Measurements from ENCODE around the gene OTUB2.

The OTUB2 gene

DNA sequence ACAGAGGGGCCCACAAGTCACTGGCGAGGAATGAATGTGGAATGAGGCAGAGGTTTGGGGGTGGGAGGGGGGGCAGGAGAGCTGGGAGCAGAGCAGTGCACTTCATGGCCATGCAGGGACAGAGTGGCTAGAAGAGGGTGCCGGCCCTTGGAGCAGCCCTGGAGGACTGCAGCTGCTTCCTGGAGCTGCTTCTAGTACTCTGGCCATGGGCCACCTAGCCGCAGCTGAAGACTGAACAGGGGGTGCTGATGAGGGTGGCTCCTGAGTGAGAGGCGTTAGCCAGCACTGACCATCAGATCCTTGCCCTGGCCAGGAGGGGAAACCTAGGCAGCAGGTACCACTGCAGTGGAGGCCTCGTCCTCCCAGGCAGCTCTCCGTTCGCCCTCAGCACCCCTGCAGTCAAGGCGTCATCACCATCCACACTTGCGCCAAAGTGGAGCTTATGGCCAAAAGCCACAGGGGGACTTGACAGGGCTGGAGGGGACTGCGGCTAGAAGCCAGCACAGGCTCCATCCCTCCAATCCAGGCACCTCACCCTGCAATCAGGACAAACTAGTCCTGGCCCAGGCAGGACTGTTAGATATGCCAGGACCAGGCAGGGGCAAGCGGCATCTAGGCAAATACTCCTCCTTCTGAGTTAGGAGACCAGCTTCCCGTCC is 16.4 kb downstream of the OTUB2 start:
- no peak for DNase-seq

DNA sequence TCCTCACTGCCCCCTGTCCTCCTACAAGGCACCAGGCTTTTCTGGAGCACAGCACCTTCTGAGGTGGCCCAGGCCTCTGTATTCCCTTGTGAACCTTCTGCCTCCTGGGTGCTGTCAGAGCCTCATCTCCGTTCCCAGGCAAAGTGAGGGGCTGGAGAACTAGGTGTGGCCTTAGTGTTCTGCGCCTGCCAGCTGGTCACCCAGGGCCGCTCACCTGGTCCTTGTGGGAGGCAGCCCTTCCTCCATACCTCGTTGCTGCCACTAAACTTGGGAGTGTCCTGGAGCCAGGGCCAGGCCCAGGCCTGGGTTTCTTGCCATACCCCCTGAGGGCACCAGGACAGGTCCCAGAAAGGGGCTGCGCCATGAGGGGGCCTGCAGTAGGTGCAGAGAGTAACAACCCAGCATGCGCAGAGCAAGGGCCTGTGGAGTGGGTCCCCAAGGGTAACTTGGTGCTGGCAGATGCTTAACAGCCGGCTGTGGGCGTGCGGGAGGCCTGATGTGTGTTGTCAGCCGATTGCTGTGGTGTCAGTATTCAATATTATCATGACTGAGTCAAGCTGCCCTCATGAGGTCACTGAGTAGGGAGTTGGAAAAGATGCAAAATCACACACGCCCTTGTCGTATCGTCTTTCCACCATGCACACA is 17.1 kb downstream of the OTUB2 start:
- DNase-seq: no peak

DNA sequence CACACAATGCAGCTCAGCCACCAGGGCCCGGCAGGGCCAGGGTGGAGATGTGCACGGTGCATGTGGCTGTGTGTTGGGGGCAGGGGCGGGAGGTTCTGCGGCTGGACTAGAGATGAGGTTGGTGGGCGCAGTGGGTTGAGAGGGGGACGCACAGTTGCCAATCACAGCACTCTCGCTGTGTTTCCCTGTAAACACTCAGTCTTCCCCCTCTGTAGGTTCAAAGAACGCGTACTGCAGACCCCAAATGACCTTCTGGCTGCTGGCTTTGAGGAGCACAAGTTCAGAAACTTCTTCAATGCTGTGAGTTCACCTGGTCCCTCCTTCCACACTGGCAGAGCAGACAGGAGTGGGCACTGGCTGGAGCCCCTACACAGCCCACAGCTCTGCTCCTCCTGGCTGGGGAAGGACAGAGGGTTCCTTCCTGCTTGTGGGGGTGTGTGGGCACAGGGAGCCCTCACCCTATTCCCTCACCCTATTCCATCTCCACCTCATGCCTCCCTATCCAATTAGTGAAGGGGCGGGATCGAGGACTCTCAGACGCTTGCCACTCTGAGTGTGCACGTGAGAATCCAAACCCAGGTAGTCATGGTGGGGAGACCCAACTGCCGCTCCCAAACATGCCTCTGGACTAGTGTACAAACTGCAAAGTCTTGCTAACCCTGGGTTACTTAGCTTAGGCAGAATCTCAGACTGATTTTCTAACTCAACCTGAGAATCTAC is 17.8 kb downstream of the OTUB2 start:
- DNase-seq: no peak

DNA sequence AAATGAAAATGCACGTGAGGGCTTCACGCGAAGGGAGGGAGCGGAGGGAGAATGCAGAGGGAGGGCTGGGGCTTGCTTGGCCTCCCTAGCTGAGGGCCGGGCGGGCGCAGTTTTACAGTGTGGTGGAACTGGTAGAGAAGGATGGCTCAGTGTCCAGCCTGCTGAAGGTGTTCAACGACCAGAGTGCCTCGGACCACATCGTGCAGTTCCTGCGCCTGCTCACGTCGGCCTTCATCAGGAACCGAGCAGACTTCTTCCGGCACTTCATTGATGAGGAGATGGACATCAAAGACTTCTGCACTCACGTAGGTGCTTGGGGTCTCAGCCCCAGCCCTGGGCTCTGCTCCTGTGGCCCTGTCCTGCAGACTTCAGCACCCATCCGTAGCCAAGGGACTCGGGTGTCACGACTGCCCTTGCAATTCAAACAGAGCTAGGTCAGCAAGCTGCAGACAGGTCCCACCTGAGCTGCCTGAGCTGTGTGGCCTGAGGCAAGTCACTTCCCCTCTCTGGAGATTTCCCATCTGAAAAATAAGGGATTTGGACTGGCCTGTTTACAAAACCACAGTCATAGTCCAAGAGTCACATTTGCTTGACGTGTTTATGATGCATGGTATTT is 18.4 kb downstream of the OTUB2 start:
- no peak for DNase-seq

DNA sequence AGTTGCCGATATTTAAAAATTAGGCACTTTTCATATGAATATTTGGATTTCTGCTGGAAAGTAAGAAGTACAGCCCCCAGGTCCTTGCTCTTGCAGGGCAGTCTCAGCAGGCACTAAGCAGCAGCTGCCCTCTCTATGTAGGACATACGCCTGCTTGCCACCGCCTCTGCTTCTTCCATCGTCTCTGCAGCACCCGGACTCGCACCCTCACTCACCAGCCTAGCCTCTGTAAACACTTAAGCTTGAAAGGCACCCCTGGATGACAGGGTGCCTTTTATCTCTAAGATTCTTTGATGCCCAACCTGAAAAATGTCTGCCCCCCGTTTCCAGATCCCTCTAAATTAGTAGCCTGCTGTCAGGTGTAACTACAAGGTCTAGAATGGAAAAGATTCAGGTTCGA is 19.0 kb downstream of the OTUB2 start:
- DNase-seq: no peak

DNA sequence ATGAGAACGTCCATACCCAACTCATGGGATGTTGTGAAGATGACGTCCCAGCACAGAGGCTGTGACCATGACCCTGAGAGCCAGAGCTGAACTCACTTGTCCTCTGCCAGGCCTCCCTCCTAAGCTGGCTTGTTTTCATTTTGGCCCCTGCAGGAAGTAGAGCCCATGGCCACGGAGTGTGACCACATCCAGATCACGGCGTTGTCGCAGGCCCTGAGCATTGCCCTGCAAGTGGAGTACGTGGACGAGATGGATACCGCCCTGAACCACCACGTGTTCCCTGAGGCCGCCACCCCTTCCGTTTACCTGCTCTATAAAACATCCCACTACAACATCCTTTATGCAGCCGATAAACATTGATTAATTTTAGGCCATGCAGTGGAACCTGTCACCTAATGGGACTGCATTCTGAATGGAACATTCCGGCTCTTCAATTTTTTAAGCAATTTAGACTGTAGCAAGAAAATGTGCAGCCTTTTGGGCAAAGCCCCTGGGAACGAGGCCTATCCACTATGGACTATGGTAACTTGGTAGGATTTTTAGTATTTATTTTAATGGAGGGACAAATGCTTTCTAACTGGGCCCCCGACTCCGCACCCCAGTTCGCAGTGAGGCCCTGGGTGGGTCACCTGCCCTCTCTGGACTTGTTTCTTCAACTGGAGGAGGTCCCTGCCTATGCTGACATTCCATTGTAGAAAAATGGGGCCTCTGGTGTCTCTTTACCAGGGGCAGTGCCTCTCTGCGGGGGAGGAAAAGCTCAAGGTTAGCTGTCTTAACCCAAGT is 19.6 kb downstream of the OTUB2 start:
- no peak for DNase-seq

DNA sequence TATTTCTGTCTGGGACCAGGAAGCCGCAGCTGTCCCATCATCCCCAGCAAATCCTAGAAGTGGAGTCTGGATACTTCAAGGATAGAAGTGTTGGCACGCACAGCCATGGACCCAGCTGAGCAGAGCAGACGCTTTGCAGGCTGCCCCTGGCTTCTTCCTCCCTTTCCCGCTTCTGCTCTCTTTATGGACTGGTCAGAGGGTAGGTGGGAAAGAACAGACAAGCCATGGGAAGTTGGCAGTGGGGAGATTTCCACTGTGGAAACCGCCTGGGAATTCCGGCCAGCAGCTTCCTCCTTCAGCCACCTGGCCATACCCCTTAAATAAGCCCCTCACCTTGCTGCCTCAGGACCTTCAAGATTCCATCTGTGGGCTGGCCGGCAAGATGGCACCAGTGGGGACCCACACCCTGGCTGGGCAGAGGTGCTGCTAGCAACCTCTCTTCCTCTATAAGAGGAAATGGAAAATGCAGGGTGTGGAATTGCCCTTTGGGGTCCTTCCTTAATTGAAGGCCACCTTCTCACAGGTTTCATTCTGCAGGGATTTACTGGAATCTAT is 20.6 kb downstream of the OTUB2 start:
- DNase-seq: no peak

DNA sequence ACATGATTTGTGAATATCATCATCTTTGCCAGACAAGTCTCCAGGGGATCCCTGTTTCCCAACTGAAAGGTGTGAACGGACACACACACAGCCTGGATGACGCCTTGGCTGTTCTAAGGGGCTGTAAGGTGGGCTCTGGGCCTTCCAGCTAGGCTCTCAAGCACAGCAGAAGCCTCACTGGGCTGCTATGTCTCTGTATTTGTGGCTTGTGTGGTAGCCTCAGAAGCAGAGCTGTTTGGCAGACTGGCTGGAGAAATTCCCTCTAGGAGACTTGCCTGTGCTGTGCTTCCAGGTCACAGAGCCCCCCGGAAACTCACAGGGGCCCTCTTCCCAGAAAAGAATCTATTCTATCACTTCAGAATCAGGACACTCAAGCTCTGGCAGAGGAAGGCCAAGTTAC is 21.4 kb downstream of the OTUB2 start:
- no peak for DNase-seq

DNA sequence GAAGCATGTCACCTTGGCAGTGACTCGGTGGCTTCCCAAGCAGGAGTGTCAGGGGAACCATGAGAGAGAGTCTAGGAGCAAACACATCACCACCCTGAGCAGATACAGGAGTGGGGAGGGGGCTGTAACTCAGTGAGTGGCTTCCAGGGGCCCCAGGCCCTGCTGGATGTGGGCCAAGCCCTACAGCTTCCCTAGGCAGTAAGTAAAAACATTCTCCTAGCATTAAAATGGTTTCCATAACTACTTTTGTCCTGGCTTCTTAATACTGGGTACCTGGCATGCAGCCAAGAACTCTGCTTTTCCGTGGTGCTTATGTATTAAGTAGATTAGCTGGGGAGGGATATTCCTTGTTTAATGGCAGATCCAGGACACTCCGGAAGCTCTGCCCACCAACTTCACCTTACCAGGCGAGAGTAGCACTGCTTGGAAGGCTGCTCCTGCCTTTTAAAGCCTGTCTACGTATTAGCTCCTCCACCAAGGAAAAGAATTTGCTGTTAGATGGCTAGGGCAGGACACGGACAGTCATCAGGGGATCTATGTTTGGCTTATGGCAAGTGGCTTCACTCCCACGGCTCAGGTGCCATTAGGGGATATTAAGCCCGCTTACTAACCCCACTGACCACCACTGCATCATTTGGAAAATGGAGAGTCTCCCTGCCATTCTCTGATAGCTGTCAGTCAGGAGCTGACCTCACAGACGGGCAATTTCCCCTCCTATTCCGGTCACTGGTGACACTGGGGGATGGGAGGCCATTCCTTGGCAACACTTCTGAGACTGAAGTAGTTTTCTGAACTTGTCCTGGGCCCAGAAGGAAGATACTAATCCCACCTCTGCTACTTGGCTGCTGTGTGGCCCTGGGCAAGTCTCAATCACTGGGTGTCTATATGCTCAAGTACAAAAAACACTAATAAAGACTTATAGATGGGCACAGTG is 22.8 kb downstream of the OTUB2 start:
- no peak for DNase-seq

DNA sequence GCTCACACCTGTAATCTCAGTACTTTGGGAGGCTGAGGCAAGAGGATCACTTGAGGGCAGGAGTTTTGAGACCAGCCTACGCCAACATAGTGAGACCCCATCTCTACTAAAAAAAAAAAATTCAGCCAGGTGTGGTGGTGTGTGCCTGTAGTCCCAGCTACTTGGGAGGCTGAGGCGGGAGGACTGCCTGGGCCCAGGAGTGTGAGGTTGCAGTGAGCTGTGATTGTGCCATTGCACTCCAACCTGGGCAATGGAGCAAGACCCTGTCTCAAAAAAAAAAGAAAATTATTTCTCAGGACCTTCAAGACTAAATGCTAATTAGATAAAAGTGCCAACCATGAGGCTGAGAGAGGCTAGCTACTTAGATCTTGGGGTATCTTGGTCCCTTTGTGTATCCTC is 23.5 kb downstream of the OTUB2 start:
- DNase-seq: no peak

DNA sequence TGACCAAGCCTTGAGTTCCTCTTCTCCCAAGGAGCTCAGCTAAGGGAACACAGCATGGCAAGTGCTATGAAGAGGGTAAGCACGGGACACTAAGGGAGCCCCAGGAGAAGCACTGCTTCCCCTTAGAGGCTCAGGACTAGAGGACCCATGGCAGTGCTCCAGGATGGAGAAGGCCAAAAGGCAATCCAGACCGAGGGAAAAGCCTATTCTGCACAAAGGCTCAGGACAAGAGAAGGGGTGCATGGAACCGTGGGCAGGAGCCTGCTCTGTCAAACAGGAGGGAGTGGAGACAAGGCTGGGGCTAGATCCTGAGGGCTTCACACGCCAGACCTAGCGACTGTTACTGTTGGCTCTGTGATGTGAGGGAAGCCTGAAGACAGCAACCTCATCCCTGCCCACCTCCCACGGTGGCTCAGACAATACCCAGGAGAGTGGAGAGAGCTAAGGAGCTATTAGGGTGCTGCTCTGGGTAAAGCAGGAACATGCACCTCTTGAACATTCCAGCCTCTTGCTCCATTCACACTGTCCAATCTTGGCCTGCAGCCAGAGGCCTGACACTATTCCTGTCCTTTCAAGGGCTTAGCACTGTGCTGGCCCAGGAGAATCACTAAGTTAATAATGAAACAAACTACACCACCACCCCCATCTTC is 24.2 kb downstream of the OTUB2 start:
- DNase-seq: no peak

DNA sequence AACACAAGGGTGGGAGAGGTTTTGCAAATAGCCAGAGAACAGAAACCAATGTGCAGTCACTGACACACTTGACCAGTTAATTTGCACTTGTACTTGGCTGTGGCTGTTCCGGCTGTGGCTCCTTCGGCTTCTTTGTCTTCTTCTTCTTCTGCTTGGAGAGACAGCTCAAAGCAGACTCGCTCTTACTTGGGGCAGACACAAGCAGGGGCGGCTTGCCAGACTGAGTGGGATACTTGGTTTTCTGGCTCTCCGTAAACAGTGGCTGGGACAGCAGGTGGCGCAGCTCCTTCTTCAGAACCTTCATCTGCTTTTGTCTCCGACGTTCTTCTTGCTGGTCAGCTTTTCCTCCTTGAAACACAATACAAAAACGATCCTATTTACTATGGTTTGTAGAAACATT is 25.0 kb downstream of the OTUB2 start:
- no peak for DNase-seq

DNA sequence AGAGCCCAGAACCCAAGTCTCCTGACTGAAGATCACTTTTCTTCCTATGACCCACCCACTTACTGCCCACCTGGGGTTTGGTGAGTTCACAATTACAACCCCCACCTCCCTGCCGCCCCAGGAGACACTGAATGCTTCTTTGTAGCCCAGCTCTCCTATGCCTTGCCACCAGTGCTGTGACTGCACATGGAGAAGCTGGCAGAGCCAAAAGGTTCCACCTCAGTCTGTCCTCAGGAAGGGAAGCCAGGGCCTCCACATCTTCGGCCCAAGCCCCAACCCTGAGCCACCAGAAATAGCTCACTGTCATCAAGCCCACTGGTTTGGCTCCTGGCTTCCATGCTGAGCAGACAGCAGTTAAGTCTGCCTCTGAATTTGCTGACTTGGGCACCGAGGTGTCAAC is 25.6 kb downstream of the OTUB2 start:
- DNase-seq: no peak

DNA sequence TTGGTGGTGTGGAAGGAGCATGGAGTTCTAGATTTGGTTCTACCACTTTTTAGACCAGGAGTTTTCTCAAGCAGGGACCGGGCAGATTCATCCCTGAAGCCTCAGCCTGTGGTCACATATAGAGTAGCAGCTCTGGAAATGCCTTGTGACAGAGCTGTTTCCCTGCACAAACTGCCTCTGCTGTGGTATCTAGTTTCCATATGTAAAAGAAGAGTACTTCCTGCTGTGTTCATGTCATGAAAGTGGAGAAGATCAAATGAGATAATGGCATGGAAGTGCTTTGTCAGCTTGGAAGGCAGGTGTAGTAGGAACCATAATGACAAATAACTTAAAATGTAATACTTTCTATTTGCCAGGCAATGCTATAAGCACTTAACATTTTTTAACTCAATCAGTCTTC is 26.1 kb downstream of the OTUB2 start:
- no peak for DNase-seq

DNA sequence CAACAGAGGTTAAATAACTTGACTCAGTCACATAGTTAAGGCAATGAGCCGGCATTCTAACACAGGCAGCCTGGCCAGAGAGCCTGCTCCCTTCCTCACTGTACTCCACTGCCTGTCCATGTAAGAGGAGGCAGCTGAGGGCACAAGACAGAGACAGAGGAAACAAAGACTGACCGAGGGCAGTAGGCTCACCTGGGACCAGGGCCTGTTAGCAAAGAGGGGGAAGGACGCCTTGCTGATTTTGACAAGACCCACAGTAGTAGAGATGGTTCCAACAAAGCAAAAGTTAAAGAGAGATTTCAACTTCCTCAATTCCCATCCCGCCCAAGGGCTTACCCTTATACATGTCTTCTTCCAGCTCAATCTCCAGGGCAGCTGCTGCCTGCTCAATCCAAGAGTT is 26.5 kb downstream of the OTUB2 start:
- no peak for DNase-seq

DNA sequence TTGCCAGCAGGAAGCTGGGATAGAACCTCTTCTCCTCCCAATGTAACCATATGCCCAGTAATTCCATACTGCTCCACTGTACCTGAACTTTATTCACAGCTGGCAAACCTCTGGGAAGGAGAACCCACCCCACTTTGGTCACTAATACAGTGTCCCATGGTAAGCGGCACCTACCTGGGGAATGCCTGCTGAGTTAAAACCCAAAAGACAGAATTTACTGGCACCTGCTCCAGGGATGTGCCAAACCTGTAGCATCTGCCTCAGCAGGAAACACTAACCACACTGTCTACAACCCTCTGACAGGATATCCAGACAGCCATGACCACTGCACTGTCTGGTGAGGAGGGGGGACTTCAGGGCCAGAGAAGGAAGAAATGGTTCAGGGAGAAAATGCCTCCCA is 28.3 kb downstream of the OTUB2 start:
- DNase-seq: no peak

DNA sequence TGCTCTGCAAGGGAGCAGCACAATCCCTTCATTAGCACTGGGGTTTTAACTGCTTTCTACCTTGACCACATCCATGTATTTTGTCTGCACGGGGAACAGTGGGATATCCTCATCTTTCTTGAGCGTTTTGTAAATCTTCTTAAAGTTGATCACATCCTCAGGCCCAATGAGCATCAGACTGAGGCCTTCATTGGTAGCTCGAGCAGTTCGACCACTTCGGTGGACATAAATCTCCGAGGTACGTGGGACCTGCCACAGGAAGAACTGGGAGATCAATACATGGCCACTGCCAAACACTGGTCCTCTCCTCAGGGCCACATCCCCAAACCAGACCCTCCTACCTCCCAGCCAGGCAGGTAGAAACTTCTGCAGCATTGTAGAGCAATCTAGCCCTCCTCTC is 28.8 kb downstream of the OTUB2 start:
- no peak for DNase-seq

DNA sequence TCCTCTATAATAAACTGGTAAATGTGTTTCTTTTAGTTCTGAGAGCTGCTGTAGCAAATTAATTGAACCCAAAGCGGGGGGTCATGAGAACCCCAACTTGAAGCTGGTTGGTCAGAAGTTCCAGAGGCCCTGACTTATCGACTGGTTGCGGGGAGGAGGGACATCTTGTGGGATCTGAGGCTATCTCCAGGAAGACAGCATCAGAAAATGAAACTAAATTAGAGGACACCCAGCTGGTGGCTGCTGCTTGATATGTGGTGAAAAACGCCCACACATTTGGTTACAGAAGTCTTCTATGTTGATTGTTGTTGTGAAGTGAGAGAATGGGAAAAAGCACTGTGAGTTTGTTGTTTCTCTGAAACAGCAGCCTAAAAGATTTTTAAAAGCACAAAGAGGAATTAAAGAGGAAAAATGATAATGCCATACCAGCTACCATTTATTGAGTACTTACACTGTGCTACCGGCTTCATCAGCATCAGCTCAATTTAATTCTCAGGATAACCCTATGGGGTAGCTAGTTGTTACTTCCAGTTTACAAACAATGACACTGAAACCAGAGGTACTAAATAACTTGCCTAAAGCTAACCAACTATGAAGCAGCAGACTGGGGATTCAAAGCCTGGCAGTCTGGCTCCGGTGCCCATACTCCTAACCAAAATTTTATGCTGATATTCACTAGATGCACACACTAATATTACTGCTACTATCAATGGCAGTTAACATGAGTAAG is 30.6 kb downstream of the OTUB2 start:
- DNase-seq: peak; percentile 30

DNA sequence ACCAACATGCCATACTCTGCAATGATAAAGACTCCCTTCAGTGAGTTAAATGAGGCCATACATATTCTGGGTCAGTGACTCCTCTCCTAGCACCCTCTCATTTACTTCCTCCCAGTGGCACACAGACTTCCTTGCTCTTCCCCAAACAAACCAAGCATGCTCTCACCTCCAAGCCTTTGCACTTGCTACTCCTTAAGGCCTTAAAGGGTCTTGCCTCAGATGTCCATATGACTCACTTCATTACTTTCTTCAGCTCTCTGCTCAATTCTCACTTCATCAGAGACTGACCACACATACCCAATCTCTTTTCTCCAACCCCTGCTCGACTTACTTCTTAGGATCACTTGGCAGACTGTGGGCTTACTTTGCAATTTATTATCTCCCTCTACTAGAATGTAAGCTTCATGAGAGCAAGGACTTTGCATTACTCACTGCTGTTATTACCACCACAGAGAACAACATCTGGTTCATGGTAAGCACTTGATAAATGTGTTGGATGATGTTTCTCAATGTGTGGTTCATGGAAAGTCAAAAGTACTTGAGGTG is 32.1 kb downstream of the OTUB2 start:
- no peak for DNase-seq

DNA sequence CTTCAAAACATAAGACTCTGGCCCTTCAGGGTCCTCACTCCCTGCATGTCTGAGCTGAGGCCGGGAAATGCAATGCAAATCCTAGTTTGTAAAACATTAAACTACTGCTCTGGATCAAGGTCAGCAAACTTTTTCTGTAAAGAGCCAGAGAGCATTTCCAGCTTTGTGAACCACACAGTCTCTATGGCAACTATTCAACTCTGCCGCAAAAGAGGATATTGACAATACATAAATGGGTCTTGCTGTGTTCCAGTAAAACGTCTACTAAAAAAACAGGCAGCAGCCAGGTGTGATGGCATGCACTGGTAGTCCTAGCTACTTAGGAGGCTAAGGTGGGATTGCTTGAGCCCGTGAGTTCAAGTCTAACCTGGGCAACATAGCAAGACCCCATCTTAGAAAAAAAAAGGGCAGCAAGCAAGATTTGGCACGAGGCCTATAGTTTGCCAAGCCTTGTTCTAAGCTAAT is 32.6 kb downstream of the OTUB2 start:
- no peak for DNase-seq
